Suprapubic skin (tissue), 4 donors: ENCODE measurements around the gene NRN1. TPM values are rescaled to one million over a fixed set of nuclear protein-coding genes. Genes with fewer than 3 reads are reported as not detected.

Experiments
- DNase-seq, 2 donors: peaks; one replicate each; pipeline ENCODE4 v3.0.0-alpha.2; 2019; ENCODE audit warnings: low spot score in 2 of 2
- H3K27ac ChIP-seq: fragments of 200-600 bp; sonication (generic); one replicate; pipeline ENCODE4 v1.5.1; 2019
- H3K27me3 ChIP-seq: fragments of 200-600 bp; sonication (generic); one replicate; pipeline ENCODE4 v1.5.1; 2019
- H3K36me3 ChIP-seq: fragments of 200-600 bp; sonication (generic); one replicate; pipeline ENCODE4 v1.5.1; 2019
- H3K4me1 ChIP-seq: fragments of 200-600 bp; sonication (generic); one replicate; pipeline ENCODE4 v1.5.1; 2019
- H3K4me3 ChIP-seq: fragments of 200-600 bp; sonication (generic); one replicate; pipeline ENCODE4 v1.5.1; 2019; ENCODE audit warnings: mild to moderate bottlenecking
- H3K9me3 ChIP-seq: fragments of 200-600 bp; sonication (generic); one replicate; pipeline ENCODE4 v1.5.1; 2019
- EP300 ChIP-seq: sonication (generic); formaldehyde crosslinking; IDR thresholded peaks from one replicate; pipeline ENCODE4 v1.6.1; 2017; ENCODE audit warnings: antibody characterized with exemption
- POLR2A ChIP-seq, 2 donors: fragments of 450-650 bp; IDR thresholded peaks; one replicate each; pipeline ENCODE4 v1.6.1; 2017; ENCODE audit warnings: antibody characterized with exemption in 2 of 2, mild to moderate bottlenecking in 2 of 2, moderate library complexity in 2 of 2
- POLR2AphosphoS5 ChIP-seq, 3 donors: sonication (generic); formaldehyde crosslinking; IDR thresholded peaks; one replicate each; pipeline ENCODE4 v1.6.1; 2017; ENCODE audit warnings: antibody characterized with exemption in 3 of 3
- WGBS: methylation state at CpG from one replicate; pipeline ENCODE4 v1.1.5; 2018; 5-methylcytosine and 5-hydroxymethylcytosine counted together
- total RNA-seq, 4 donors: library from RNA; depleted of rRNA; stranded (reverse); fragments of >200 nt; gene quantifications; one replicate each; pipeline ENCODE4 v1.1.0, GENCODE V29; 2016
- TF ChIP-seq, protein P1 (sequence below), 2 donors: fragments of 200-600 bp in 1 of 2; fragments of 450-650 bp in 1 of 2; sonication (generic) in 1 of 2; IDR thresholded peaks; one replicate each; pipeline ENCODE4 v1.5.1; 2016 to 2019; ENCODE audit warnings: antibody characterized with exemption in 2 of 2, mild to moderate bottlenecking in 1 of 2, moderate library complexity in 1 of 2

Gene NRN1
- total RNA-seq, 4 donors from 2014 or later: 5.1 to 16.1 (median 8.8) TPM

DNA sequence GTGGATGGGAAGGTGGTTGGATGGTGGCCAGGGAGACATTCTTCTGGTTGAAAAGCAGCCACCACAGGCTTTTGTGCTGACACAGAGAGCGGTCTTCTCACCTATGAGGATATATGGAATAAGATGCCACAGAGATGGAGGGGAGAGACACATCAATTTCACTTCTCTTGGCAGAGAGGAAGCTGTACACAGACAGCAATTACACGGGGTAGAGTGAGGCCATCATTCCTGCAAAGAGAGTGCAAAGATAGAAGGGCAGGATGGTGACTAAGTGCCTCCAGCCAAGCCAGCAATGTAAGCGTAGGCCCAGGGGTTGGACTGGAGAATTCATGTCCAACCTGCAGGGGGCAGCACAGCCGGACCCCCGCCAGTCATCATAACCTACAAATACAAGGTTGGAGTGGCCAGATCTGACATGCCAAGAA, 56.4 kb downstream of the NRN1 start:
- Histone ChIP-seq H3K4me1 (no peaks in the 10 kb centered on the region), H3K9me3 (no peaks in the 10 kb centered on the region), H3K4me3 (no peak overlapping the region), H3K27me3 (no peaks in the 10 kb centered on the region), H3K36me3 (no peaks in the 10 kb centered on the region), H3K27ac (no peak overlapping the region)
- TF ChIP-seq EP300 (no peak), POLR2AphosphoS5 (IDR thresholded peaks at IDR 0.05) (no peak), POLR2A (IDR thresholded peaks at IDR 0.05) (no peak)
- TF ChIP-seq, protein P1, sequence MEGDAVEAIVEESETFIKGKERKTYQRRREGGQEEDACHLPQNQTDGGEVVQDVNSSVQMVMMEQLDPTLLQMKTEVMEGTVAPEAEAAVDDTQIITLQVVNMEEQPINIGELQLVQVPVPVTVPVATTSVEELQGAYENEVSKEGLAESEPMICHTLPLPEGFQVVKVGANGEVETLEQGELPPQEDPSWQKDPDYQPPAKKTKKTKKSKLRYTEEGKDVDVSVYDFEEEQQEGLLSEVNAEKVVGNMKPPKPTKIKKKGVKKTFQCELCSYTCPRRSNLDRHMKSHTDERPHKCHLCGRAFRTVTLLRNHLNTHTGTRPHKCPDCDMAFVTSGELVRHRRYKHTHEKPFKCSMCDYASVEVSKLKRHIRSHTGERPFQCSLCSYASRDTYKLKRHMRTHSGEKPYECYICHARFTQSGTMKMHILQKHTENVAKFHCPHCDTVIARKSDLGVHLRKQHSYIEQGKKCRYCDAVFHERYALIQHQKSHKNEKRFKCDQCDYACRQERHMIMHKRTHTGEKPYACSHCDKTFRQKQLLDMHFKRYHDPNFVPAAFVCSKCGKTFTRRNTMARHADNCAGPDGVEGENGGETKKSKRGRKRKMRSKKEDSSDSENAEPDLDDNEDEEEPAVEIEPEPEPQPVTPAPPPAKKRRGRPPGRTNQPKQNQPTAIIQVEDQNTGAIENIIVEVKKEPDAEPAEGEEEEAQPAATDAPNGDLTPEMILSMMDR (IDR thresholded peaks at IDR 0.05): no peak
- 62% methylated on average over 5 of the region's 5 CpGs for WGBS
- no peak for DNase-seq
